ENCODE results near the gene MOV10L1.
"Not testable (repeated sequence)": the region's sequence is repeated elsewhere in the genome, so short reads cannot be mapped to it uniquely, and the experiment has no call there.

Gene MOV10L1

DNA sequence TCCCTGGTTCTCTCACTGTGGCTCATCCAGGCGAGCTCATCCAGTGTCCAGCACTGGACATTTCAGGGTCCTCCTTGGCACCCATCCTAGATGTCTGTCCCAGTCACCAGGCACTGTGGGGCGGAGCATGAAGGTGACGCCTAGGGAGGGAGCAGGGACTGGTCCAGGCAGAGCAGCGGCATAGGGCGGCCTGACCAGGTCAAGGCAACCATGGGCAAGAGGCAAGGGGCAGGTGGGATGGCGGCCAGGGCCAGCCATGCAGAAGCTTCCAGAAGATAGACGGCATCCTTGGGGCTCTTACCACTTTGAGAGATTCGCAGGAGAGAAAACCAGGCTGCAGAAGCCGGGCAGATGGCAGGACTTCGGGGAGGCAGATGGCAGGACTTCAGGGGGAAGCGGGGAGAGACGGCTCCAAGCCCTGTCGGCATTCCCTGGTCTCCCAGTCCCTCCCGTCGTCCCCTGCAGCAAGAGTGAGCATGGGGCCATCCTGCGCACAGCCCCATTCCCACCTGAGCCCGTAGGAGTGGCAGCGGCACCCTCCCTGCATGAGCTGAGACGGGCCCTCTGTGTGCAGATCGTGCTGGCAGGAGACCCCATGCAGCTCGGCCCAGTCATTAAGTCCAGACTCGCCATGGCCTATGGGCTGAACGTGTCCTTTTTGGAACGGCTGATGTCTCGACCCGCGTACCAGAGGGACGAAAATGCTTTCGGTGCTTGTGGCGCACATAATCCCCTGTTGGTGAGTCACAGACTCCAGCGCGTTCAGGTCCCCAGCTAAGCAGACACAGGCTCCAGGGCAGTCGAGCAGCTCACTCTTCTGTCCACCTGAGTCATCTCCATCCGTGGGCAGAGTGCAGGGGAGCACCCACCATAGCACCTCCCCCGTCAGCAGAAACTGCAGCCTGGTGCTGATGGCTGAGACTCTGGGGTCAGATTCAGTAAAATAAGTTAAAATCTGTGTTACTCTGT, 60.6 kb downstream of the MOV10L1 start:
- H3K27me3 Mint-ChIP-seq = peaks cover 6 to 8% of the 10 kb centered on the region in 2 donors
- H3K9me3 Mint-ChIP-seq = no peaks in the 10 kb centered on the region
- H3K4me1 Mint-ChIP-seq = peaks cover 10 to 11% of the 10 kb centered on the region in 2 donors

DNA sequence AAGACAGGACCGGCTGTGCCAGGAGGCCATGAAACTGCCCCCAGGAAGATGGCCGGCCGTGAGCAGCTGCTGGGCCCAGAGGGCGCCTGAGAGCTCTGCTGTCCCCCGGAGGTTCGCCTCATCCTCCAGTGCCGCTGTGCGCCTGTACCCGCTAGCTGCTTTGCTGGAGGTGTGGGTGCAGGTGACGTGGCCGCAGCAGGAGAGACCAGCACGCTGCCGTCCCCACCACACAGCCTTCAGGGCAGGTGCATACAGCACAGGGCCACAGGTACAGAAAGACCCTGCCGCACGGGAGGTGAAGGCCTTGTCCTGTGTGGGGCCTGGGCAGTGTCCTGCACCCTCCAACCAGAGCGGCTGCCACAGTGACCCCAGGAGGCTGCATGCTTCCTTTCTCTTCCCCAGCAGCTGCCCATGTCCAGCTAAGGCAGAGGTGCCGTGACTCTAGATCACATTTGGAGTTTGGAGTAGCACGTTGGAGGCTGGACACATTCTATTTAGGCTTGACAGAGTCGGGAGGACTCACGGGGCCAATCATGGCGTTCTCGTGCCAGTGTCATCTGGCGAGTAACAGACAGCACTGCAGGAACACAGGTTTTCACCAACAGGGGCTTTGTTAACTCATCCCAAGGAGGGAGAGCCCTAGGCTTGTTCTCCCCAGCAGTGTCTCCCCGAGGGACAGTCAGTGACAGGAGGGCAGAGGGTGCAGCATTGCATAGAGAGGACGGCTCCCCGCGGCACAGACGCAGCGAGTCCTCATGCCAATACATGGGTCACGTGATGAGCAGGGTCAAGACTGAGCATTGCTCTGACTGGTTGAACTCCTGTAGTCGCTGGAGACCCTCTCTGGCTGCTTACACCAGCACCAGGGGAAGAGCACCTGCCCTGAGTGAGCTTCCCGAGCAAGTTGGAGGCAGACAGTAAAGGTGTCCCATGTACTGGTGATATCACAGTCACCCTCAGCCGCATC, 62.0 kb downstream of the MOV10L1 start:
- ATAC-seq (replicated peaks) (no peak), DNase-seq (no peak)
- Mint-ChIP-seq H3K27me3 (peaks cover 4% of the 10 kb centered on the region in 2 donors), H3K9me3 (no peaks in the 10 kb centered on the region), H3K4me3 (no peak overlapping the region), H3K4me1 (peaks cover 10 to 11% of the 10 kb centered on the region in 2 donors), H3K36me3 (no peaks in the 10 kb centered on the region), H3K27ac (no peak overlapping the region)

More for the DNA sequence above, 60.6 kb downstream of the MOV10L1 start:
- ATAC-seq (replicated peaks) = no peak
- Mint-ChIP-seq H3K27ac (peak overlapping the region; percentile 20), H3K36me3 (no peaks in the 10 kb centered on the region), H3K4me3 (no peak overlapping the region)
- DNase-seq = no peak

DNA sequence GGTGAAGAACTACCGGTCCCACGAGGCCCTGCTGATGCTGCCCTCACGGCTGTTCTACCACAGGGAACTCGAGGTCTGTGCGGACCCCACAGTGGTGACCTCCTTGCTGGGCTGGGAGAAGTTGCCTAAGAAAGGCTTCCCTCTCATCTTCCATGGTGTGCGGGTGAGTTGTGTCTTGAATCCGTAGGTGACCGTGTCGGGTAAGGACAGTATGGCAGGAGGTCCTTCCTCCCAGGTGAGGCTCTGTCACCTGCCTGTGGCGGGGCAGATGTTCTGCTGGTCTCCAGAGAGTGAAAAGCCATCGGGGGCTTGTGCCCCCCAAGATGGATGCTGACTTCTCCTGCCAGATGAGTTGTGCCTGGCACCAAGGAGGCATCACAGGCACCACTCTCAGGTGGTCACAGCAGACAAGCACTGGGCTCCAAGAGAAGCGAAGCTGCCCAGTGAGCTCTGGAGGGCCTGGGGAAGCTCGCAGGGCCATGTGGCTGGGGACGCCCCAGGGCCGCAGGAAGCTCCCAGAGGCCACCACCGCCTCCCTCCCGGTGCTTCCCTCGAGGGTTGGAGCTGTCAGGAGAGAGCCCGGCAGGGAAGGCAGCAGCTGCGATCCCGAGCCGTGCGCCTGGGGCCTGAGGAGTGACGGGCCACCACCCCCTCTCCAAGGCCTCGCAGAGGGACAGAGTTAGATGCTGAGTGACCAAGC, 63.4 kb downstream of the MOV10L1 start:
- peaks cover 4% of the 10 kb centered on the region in 2 donors for H3K27me3 Mint-ChIP-seq

DNA sequence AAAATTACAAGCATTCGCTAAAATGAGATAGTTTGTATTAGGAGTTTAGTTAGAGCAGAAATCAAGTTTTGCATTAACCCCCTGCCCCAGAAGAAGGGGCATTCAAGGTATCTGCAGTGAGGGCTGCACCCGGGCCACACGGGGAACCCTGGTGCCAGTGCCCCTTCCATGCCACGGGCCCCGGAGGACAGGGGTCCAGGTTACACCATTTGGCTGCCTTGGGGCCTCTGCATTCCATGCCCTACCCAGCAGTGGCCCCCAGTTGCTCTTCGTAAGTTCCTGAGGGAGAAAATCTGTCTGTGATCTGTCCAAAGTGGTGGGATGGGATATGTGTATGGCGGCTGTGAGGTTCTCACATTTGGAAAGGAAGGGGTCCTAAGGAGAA, 63.9 kb downstream of the MOV10L1 start:
- Mint-ChIP-seq H3K9me3 (no peaks in the 10 kb centered on the region), H3K4me3 (no peak overlapping the region), H3K27me3 (peaks cover 4% of the 10 kb centered on the region in 2 donors), H3K4me1 (peaks cover 10 to 11% of the 10 kb centered on the region in 2 donors), H3K27ac (no peak overlapping the region), H3K36me3 (no peaks in the 10 kb centered on the region)
- ATAC-seq (replicated peaks) (no peak), DNase-seq (no peak)

More for the DNA sequence above, 63.4 kb downstream of the MOV10L1 start:
- no peak for DNase-seq
- H3K36me3 Mint-ChIP-seq = no peaks in the 10 kb centered on the region
- no peak overlapping the region for H3K4me3 Mint-ChIP-seq
- peaks cover 10 to 11% of the 10 kb centered on the region in 2 donors for H3K4me1 Mint-ChIP-seq
- ATAC-seq (replicated peaks) = no peak
- H3K9me3 Mint-ChIP-seq = no peaks in the 10 kb centered on the region
- peak overlapping the region; percentile 25 for H3K27ac Mint-ChIP-seq

DNA sequence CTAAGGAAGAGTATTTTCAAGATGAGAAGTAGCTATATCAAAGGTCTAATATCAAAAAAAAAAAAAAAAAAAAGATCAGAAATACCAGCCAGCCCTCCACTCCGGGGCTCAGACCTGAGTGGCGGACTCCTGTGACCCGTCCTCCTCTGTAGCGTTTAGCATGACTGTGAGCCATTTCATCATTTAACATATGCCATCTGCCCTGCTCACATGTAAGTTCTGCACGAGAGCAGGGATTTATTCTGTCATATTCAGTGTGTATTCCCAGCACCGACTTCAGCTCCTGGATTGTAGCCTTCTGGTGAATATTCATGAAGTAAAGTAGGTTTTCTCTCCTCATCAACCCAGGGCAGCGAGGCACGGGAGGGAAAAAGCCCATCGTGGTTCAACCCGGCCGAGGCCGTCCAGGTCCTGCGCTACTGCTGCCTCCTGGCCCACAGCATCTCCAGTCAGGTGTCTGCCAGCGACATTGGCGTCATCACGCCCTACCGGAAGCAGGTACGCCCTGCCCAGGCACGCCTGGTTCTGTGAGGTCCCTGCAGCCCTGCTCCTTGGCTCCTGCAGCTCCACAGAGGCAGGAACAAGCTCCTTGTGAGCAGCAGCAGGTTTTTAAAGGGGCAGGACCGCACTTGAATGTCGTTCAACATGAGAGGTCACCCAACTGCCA, 68.0 kb downstream of the MOV10L1 start:
- ATAC-seq (replicated peaks) = no peak
- no peak overlapping the region for H3K4me3 Mint-ChIP-seq
- H3K27ac Mint-ChIP-seq = no peak overlapping the region
- H3K4me1 Mint-ChIP-seq = no peaks in the 10 kb centered on the region
- no peaks in the 10 kb centered on the region for H3K9me3 Mint-ChIP-seq
- no peak for DNase-seq
- H3K36me3 Mint-ChIP-seq = no peaks in the 10 kb centered on the region
- peaks cover 21 to 23% of the 10 kb centered on the region in 2 donors for H3K27me3 Mint-ChIP-seq

DNA sequence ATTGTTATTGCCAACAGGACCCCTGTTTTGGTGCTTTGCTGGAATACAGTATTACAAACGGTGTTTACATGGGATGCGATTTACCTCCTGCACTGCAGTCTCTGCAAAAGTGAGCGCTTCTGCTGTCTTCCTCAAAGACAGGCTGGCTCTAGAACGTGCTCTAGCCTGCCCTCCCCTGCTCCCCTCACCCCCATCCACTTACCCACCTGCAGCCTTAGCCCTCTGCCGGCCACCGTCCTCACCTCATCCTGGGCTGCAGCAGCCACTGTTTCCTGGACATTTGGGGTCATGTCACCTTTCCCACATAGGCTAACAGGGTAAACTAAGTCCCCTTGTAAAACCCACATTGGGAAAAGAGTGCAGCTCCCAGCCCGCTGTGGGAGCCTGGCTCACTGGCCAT, 71.1 kb downstream of the MOV10L1 start:
- no peak overlapping the region for H3K27ac Mint-ChIP-seq
- H3K36me3 Mint-ChIP-seq = no peaks in the 10 kb centered on the region
- peaks cover 0 to 5% of the 10 kb centered on the region in 2 donors for H3K4me1 Mint-ChIP-seq
- no peak for ATAC-seq (replicated peaks)
- H3K4me3 Mint-ChIP-seq = no peak overlapping the region
- no peak for DNase-seq
- peaks cover 27 to 31% of the 10 kb centered on the region in 2 donors for H3K27me3 Mint-ChIP-seq
- no peaks in the 10 kb centered on the region for H3K9me3 Mint-ChIP-seq

DNA sequence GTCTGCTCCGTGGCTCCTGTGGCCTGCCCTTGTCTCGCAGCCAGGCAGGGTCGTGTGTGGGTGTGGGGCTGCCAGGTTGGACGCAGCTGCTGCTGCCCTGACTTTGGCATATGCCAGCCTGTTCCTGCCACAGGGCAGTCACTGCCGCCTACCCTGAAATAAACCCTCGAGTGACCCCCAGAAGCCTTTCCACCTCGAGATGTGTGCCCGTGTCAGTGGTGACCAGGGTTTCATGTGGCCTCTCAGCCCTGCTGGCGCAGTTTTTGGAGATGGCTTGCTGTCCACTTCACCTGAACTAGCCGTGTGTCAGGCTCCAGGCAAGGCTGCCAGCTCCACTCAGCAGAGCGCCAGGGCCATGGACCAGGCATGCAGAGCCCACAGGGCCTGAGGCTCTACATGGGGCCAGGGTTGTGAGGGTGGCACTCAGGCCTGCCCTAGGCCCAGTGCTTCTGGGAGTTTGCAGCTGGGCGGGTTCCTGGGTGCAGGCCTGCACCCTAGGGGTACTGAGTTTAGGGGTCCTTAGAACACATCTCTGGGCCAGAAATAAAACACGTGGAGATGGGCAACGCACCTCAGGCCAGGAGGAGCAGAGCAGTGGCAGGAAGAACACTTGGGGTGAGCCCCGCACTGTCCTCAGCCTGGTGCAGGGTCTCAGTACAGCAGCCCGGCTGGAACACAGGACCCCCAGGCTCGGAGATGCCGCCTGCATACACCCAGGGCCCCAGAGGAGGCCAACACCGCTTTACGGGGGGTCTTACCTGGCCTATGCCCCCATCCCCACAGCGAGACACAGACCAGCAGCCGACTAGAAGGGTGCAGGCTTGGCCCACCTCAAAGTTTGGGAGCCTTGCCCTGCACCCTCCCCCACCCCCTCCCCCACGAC, 71.9 kb downstream of the MOV10L1 start:
- no peaks in the 10 kb centered on the region for H3K9me3 Mint-ChIP-seq
- ATAC-seq (replicated peaks) (no peak), DNase-seq (no peak)
- H3K27me3 Mint-ChIP-seq = peaks cover 27 to 31% of the 10 kb centered on the region in 2 donors
- no peaks in the 10 kb centered on the region for H3K36me3 Mint-ChIP-seq
- H3K27ac Mint-ChIP-seq = no peak overlapping the region
- H3K4me1 Mint-ChIP-seq = peaks cover 0 to 5% of the 10 kb centered on the region in 2 donors
- H3K4me3 Mint-ChIP-seq = no peak overlapping the region

DNA sequence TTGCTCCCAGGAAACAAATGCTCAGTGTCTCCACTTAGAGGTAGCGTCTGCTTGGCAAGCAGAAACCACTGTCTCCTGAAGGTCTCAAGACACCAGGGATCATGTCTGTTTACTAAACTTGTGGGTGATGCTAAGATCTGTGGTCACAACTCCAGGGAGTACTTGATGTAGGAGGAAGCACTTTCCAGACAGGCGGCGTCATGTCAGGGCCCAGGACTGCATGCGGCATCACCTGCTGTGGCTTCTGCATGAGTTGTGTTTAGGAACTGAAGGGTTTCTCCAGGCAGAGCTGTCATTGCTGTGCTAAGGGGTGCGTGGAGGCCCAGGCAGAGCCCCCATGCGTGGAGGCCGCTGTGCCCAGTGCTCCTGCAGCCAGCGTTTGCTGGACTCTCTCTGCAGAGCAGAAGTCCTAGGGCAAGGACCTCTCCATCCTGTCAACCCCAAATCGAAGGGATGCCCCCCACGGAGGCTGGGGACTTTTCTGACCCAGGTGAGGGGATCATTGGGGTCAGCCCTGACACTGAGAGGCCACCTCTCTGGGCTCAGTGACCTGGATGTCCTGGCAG, 72.7 kb downstream of the MOV10L1 start:
- H3K27me3 Mint-ChIP-seq = peaks cover 27 to 31% of the 10 kb centered on the region in 2 donors
- no peak overlapping the region for H3K4me3 Mint-ChIP-seq
- H3K9me3 Mint-ChIP-seq = no peaks in the 10 kb centered on the region
- no peak for ATAC-seq (replicated peaks)
- no peak overlapping the region for H3K27ac Mint-ChIP-seq
- H3K36me3 Mint-ChIP-seq = no peaks in the 10 kb centered on the region
- no peak for DNase-seq
- H3K4me1 Mint-ChIP-seq = peaks cover 0 to 5% of the 10 kb centered on the region in 2 donors

DNA sequence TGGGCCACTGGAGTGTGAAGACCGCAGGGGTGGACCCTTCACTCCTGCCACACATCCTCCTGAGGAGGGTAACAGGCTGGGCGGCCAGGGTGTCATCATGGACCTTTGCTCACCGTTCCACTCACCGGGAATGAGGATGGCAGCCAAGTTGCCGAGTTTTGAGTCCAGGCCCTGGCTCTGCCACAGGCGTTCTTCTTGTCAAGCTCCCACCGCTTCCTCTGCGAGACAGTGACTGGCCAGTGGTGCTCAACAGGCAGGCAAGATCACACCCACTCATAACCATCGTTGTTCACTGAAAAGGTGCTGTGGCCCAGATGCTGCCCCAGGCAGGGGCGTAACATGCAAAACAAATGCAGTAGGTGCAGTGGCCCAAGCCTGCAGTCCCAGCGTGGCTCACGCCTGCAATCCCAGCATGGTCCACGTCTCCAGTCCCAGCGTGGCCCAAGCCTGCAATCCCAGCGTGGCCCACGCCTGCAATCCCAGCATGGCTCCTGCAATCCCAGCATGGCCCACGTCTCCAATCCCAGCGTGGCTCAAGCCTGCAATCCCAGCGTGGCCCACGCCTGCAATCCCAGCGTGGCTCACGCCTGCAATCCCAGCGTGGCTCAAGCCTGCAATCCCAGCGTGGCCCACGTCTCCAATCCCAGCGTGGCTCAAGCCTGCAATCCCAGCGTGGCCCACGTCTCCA, 75.8 kb downstream of the MOV10L1 start:
- no peaks in the 10 kb centered on the region for H3K36me3 Mint-ChIP-seq
- H3K4me1 Mint-ChIP-seq = peaks cover 11 to 16% of the 10 kb centered on the region in 2 donors
- ATAC-seq (replicated peaks) (no peak), DNase-seq (no peak)
- no peak overlapping the region for H3K4me3 Mint-ChIP-seq
- H3K9me3 Mint-ChIP-seq = no peaks in the 10 kb centered on the region
- no peak overlapping the region for H3K27ac Mint-ChIP-seq
- H3K27me3 Mint-ChIP-seq = peaks cover 41 to 43% of the 10 kb centered on the region in 2 donors

DNA sequence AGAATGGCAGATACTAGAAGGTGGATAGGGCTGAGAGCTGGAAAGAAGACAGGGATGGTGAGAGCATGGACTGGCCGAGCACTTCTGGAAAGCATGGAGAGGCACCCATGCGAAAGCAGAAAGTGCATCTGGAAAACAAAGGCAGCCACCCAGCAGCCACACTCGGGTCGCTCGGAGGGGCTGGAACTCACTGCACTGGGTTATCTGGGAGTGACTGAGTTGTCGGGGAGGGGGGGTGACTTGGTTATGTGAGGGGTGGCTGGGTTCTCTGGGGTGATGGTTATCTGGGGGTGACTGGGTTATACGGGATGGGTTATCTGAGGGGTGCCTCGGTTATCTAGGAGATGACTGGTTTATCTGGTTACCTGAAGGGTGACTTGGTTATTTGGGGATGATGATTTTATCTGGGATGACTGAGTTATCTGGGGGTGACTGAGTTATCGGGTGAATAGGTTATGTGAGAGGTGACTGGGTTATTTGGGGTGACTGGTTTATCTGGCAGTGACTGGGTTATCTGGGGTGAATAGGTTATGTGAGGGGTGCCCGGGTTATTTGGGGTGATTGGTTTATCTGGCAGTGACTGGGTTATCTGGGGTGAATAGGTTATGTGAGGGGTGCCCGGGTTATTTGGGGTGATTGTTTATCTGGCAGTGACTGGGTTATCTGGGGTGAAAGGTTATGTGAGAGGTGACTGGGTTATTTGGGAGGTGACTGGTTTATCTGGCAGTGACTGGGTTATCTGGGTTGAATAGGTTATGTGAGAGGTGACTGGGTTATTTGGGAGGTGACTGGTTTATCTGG, 78.1 kb downstream of the MOV10L1 start:
- H3K27ac Mint-ChIP-seq = peak overlapping the region; percentile 32
- H3K9me3 Mint-ChIP-seq = no peaks in the 10 kb centered on the region
- H3K4me3 Mint-ChIP-seq = peak overlapping the region in 1 of 2 donors; percentile 7

DNA sequence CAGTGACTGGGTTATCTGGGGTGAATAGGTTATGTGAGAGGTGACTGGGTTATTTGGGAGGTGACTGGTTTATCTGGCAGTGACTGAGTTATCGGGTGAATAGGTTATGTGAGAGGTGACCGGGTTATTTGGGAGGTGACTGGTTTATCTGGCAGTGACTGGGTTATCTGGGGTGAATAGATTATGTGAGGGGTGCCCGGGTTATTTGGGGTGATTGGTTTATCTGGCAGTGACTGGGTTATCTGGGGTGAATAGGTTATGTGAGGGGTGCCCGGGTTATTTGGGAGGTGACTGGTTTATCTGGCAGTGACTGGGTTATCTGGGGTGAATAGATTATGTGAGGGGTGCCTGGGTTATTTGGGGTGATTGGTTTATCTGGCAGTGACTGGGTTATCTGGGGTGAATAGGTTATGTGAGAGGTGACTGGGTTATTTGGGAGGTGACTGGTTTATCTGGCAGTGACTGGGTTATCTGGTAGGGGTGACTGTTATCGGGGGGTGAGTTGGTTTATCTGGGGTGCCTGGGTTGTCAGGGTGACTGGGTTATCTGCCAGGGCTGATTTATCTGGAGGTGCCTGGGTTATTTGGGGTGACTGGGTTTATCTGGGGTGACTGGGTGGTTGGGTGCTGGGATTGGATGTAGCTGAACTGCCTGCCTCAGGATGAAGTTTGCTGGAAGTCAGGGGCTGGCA, 78.8 kb downstream of the MOV10L1 start:
- peak overlapping the region; percentile 84 to 86 for H3K4me3 Mint-ChIP-seq
- ATAC-seq (replicated peaks); DNase-seq; H3K36me3 Mint-ChIP-seq; H3K9me3 Mint-ChIP-seq: not testable (repeated sequence)
- H3K27ac Mint-ChIP-seq = peak overlapping the region; percentile 96
- peaks cover 27 to 46% of the 10 kb centered on the region in 2 donors for H3K4me1 Mint-ChIP-seq
- peaks cover 26 to 28% of the 10 kb centered on the region in 2 donors for H3K27me3 Mint-ChIP-seq

More for the DNA sequence above, 78.1 kb downstream of the MOV10L1 start:
- DNase-seq (no peak), ATAC-seq (replicated peaks) (no peak)
- Mint-ChIP-seq H3K27me3 (peaks cover 27 to 28% of the 10 kb centered on the region in 2 donors), H3K36me3 (no peaks in the 10 kb centered on the region), H3K4me1 (peaks cover 20 to 39% of the 10 kb centered on the region in 2 donors)

Data from stimulated activated naive B cell treated with anti-CD40 and anti-IgM and Interleukin-4, amounts not matched to agents 10 μg/mL and 1 μg/mL and 100 μg/mL, for 72 hours (primary cell).